GM18502 (cell line): ENCODE data around the gene TTC12.
A peak's percentile ranks its signal among the peaks of the same experiment; 100 is the strongest.
"Not testable (repeated sequence)": the region's sequence is repeated elsewhere in the genome, so short reads cannot be mapped to it uniquely, and the experiment has no call there.

Experiments used
- ATAC-seq: cut with Tn5 transposase; IDR thresholded peaks from one replicate; pipeline ENCODE4 v1.9.1; 2021; ENCODE audit warnings: mild to moderate bottlenecking; ENCODE audit not compliant: unreplicated experiment, poor library complexity

TTC12 gene

GRCh38 chr11:113282898-113283437 lies 31.4 kb upstream of the TTC12 start:
- ATAC-seq, result no peak

DNA sequence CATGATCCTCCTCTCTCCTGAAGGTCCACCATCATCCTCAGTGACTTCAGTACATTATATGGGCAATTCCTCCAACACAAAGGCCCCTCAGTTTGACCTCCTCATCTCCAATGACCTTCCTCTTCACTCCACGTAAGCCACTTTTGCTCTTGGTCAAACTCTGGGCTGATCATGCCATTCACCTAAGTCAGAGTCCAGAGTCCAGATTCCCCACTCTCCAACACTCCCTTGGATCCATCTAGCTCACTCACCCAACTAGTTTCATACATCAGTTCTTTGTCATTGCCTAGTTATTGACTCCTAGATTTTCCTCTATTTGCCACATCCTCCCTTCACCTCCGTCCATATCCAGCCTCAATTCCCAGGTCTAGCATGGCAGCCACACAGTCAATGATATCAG lies 30.5 kb upstream of the TTC12 start:
- ATAC-seq, result no peak

DNA sequence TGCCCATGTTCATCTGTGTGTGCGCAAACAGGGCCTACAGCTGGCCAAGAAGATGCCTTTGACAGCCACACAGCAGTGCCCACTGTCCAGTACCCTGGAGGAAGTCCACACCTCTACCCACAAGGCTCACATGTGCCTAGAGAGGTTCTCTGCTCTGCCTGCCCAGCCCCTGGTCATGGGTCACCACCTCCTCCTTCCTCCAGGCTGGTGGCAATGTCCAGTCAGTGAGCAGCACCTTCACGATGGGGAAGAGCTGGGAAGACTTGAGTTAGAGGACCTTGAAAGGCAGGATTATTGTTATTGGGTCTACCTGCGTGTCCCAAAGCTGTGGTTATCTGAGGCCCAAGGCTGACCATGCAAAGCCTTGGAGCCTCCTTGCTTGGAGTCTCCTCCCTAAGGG lies 28.4 kb upstream of the TTC12 start:
- no peak for ATAC-seq

- no peak for ATAC-seq
Observed at GRCh38 chr11:113286509-113287497, 27.6 kb upstream of the TTC12 start.

DNA sequence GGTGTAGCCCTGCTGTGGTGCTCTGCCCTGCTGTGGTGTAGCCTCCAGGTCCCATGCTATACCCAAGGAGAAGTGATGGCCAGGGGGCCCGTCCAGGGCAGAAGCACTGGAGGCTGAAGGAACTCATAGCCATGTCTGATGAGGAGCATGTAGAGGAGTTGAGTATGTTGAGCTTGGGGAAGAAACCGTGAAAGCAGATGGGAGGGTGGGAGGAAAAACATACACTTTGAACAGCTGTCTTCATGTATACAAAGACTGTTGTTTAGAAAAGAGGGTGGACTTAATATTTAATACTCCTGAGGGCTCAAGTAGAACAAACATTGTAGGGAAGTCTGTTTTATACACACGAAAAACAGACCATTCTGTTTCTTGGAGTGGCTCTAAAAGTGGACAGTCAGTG lies 26.6 kb upstream of the TTC12 start:
- ATAC-seq, result no peak

DNA sequence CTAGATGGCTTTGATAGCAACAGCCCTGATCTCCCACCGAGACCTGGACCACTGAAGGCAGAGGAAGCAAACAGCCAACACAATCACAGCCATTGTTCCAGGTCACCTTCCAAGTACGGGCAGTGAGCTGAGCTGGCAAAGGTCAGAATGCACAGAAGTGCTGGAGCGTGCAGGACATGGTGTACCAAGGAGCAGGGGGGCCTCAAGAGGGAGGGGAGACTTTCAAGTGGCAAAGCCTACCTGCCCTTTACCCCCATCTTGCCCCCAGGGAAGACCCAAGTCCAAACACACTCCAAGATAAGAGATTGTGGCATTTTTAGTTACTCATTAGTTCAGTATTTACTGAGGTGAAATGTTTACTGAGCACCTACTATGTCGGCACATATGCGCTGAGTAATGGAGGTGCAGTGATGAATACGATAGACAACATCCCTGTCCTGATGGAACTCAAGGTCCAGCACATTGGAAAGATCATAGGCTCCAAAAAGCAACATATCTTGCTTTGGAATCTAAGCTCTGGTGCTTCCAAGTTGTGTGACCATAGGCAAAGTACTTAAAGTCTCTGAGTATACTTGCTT lies 26.0 kb upstream of the TTC12 start:
- no peak for ATAC-seq

DNA sequence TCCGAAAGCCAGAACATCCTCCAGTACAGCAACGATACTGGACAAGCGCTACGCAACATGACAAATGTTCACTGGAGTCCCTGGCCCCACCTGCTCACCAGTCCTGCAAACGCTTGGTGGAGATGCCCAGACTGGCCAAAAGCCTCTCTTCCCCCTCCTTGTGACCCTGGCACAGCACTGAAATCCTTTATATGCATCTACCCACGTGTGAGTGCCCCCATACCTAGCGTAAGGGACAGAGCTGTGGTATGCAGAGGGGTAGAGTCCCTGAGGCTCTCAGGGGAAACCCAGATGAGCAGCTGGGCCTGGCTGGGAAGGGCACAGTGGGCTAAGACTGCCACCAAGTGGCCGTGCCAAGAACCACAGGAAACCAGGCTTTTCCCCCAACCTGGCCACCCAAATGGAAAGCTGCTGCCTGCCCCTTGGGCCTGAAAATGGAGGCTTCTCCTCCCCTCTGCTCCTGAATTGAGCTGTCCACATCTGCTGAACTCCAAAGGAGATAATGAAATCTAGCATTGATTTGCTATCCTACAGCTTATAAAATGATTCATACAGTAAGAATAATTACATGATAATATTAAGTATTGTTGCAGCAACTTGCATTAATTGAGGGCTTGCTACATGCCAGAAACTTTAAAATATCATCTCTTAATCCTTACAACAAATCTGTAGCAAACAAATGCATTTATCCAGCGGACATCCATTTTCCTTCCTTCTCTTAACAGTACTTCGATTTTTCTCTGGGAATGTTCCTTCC lies 24.8 kb upstream of the TTC12 start:
- peak; percentile 94 for ATAC-seq

- ATAC-seq, result no peak
Observed at GRCh38 chr11:113293936-113294335, 20.4 kb upstream of the TTC12 start.

GRCh38 chr11:113295993-113296392 lies 18.4 kb upstream of the TTC12 start:
- no peak for ATAC-seq

GRCh38 chr11:113296447-113297205 lies 17.8 kb upstream of the TTC12 start:
- no peak for ATAC-seq

GRCh38 chr11:113298496-113298895 lies 15.9 kb upstream of the TTC12 start:
- ATAC-seq, result not testable (repeated sequence)

GRCh38 chr11:113304916-113305315 lies 9.5 kb upstream of the TTC12 start:
- ATAC-seq, result no peak

- ATAC-seq, result peak; percentile 82
Observed at GRCh38 chr11:113305440-113306336, 8.7 kb upstream of the TTC12 start.

GRCh38 chr11:113308601-113309000 lies 5.8 kb upstream of the TTC12 start:
- no peak for ATAC-seq

DNA sequence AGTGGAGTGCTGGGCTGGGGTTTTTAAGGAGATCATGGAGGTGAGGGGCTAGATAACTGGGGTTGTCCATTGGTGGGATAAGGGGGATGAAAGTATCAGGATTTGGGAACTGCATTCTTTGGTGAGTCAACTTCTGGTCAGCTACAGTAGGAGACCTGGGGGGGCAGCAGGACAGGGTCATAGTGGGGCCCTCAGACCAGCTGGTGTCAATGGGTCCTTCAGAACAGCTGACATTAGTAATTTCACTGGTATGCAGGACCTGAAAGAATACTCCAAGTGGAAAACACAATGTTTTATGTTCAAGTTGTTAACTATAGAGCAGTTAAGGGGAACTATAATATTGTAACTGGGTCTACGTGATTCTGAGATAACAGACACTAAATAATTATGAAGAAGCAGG lies 2.8 kb upstream of the TTC12 start:
- no peak for ATAC-seq

- ATAC-seq, result no peak
Observed at GRCh38 chr11:113313601-113314000, 782 bp upstream of the TTC12 start.

DNA sequence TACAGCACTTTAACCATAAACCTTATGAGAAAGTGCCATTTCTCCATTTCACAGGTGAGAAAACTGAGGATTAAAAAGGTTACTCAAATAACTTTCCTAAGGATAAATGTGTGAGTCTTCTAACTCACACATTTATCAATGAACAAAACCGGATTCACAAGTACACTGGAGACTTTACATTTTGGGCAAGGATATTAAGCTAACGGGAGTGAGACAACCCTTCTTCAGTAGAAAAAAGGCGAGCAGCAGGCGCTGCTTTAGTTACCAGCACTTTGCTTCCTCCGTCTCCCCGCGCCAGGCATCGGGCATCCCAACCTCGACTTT lies 356 bp upstream of the TTC12 start:
- ATAC-seq, result no peak

- no peak for ATAC-seq
Observed at GRCh38 chr11:113315811-113316210, 1.4 kb downstream of the TTC12 start.

GRCh38 chr11:113316256-113316655 lies 1.9 kb downstream of the TTC12 start:
- no peak for ATAC-seq
